Mesothelial cell of epicardium (in vitro differentiated cells): ENCODE measurements around the gene LRP5. TPM values are rescaled to one million over a fixed set of nuclear protein-coding genes. Genes with fewer than 3 reads are reported as not detected.

Source experiments
- DNase-seq, 2 experiments: peaks; one replicate each; pipeline ENCODE4 v3.0.0; 2021; ENCODE audit warnings: low spot score in 2 of 2; ENCODE audit not compliant: unreplicated experiment in 2 of 2
- H3K27ac Mint-ChIP-seq: 2 replicates; pipeline ENCODE4 v1.8.0; 2021; ENCODE audit warnings: mixed read lengths
- H3K27me3 Mint-ChIP-seq: 2 replicates; pipeline ENCODE4 v1.8.0; 2021; ENCODE audit warnings: low read depth, mixed read lengths
- H3K36me3 Mint-ChIP-seq: 2 replicates; pipeline ENCODE4 v1.8.0; 2021; ENCODE audit warnings: mixed read lengths
- H3K4me1 Mint-ChIP-seq: 2 replicates; pipeline ENCODE4 v1.8.0; 2021; ENCODE audit warnings: mixed read lengths
- H3K4me3 Mint-ChIP-seq: 2 replicates; pipeline ENCODE4 v1.8.0; 2021; ENCODE audit warnings: mild to moderate bottlenecking, moderate library complexity, mixed read lengths
- H3K9me3 Mint-ChIP-seq: 2 replicates; pipeline ENCODE4 v1.8.0; 2021; ENCODE audit warnings: mixed read lengths
- total RNA-seq: library from RNA; stranded (reverse); gene quantifications from 3 replicates; pipeline ENCODE4 v1.2.1, GENCODE V29; 2021
- TF ChIP-seq, protein P1 (sequence below): fragments of 200-600 bp; sonication (generic); IDR thresholded peaks from one replicate; pipeline ENCODE4 v1.5.0; 2021; ENCODE audit warnings: antibody characterized with exemption; ENCODE audit not compliant: unreplicated experiment

LRP5 gene
- total RNA-seq, 1 donor from 2014 or later, result 72.5 TPM

DNA sequence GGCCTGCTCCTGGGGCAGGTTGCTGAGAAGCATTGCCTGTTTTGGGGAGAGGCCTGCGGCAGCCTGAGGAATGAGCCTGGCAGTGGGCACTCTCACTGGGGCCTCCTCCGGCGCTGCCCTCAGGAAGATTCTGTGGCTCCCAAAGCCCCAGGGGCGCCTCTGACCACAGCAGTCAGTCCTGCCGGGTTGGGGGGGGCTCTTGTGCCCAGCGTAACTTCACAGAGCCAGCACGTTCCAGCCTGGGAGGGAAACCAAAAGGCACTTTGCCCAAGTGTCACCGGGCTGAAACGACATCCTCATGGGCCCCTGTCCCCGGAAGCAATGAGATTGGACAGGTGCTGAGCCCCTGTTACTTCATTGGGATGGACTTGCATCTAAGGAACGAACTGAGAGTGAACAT, 4.3 kb upstream of the LRP5 start:
- H3K27me3 Mint-ChIP-seq, result no peaks in the 10 kb centered on the region
- H3K36me3 Mint-ChIP-seq, result no peaks in the 10 kb centered on the region
- TF ChIP-seq, protein P1, sequence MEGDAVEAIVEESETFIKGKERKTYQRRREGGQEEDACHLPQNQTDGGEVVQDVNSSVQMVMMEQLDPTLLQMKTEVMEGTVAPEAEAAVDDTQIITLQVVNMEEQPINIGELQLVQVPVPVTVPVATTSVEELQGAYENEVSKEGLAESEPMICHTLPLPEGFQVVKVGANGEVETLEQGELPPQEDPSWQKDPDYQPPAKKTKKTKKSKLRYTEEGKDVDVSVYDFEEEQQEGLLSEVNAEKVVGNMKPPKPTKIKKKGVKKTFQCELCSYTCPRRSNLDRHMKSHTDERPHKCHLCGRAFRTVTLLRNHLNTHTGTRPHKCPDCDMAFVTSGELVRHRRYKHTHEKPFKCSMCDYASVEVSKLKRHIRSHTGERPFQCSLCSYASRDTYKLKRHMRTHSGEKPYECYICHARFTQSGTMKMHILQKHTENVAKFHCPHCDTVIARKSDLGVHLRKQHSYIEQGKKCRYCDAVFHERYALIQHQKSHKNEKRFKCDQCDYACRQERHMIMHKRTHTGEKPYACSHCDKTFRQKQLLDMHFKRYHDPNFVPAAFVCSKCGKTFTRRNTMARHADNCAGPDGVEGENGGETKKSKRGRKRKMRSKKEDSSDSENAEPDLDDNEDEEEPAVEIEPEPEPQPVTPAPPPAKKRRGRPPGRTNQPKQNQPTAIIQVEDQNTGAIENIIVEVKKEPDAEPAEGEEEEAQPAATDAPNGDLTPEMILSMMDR, result no peak
- H3K27ac Mint-ChIP-seq, result no peak overlapping the region
- H3K4me3 Mint-ChIP-seq, result no peak overlapping the region
- DNase-seq, result no peak
- no peaks in the 10 kb centered on the region for H3K4me1 Mint-ChIP-seq
- H3K9me3 Mint-ChIP-seq, result peaks cover 8% of the 10 kb centered on the region

DNA sequence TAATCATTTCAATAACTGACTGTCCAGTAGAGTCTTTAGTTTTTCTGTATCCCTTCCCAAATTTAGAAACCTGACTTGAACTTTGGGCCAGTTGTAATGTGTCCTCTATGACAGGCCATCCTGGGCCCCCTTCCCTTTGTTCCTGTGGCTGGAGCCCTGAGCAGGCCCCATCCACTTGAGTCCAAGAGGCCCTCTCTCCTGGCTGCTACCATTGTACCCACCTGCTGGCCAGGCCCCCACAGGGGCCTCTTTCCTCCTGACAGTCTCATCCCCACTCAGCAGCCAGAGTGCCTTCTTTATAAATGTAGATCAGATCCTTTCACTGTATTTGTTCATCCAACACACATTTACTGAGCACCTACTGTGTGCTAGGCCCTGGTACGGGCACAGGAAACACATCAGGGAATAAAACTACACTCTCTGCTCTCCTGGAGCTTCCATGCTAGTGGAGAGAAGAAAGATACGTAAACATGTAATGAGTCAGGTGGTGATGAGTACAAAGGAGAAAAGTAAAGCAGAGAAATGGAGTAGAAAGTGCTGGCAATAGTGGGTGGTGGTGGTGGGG, 2.7 kb upstream of the LRP5 start:
- H3K9me3 Mint-ChIP-seq, result peaks cover 2% of the 10 kb centered on the region
- no peaks in the 10 kb centered on the region for H3K27me3 Mint-ChIP-seq
- H3K4me3 Mint-ChIP-seq, result no peak overlapping the region
- TF ChIP-seq, protein P1, result no peak
- no peak for DNase-seq
- no peaks in the 10 kb centered on the region for H3K36me3 Mint-ChIP-seq
- H3K27ac Mint-ChIP-seq, result no peak overlapping the region
- peaks cover 15% of the 10 kb centered on the region for H3K4me1 Mint-ChIP-seq

GRCh38 chr11:68311160-68312116, 953 bp upstream of the LRP5 start:
- Mint-ChIP-seq H3K27me3 (no peaks in the 10 kb centered on the region), H3K36me3 (no peaks in the 10 kb centered on the region), H3K27ac (peak overlapping the region; percentile 70), H3K4me1 (peaks cover 27% of the 10 kb centered on the region), H3K9me3 (no peaks in the 10 kb centered on the region), H3K4me3 (peak overlapping the region; percentile 69)
- TF ChIP-seq, protein P1, result no peak
- DNase-seq, result no peak

DNA sequence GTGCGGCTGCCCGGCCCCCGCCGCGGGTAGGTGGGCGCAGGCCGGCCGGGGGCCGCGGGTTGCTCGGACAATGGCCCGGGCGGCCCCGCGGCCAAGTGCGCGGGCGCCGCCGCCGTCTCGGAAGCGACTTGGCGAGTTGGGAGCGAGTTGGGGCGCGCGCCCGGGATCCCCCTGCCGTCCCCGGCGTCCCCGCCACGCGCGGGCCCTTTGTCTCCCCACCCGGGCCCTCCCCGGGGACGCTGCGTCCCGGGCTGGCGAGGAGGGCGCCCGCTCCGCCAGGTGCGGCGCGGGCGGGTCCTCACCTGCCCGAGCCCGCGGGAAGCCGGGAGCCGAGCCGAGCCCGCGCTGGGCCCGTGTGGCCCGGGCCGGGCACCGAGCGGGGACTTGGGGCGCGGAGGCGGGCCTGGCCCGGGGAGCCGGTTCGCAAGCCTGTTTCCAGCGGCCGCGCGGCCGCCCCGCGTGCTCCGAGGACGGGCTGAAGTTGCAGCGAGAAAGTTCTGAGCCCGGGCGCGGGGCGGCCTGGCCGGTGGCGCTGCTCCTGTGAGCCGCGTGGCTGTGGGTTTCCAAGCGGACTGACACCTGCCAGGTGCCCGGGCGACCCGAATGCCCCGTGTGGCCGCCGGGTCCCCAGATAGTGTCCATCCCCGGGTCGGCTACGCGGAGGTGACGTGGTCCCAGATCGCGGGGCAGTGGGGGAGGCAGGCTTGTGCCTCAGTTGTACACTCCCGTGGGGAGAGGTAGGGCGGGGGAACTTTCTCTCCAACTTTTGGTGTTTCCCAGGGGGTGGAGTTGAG, 586 bp downstream of the LRP5 start:
- Mint-ChIP-seq H3K9me3 (no peaks in the 10 kb centered on the region), H3K36me3 (no peaks in the 10 kb centered on the region), H3K4me1 (peaks cover 30% of the 10 kb centered on the region), H3K4me3 (peak overlapping the region; percentile 94), H3K27ac (peak overlapping the region; percentile 96), H3K27me3 (no peaks in the 10 kb centered on the region)
- DNase-seq, result peak in 1 of 2 experiments; percentile 48
- TF ChIP-seq, protein P1, result no peak

DNA sequence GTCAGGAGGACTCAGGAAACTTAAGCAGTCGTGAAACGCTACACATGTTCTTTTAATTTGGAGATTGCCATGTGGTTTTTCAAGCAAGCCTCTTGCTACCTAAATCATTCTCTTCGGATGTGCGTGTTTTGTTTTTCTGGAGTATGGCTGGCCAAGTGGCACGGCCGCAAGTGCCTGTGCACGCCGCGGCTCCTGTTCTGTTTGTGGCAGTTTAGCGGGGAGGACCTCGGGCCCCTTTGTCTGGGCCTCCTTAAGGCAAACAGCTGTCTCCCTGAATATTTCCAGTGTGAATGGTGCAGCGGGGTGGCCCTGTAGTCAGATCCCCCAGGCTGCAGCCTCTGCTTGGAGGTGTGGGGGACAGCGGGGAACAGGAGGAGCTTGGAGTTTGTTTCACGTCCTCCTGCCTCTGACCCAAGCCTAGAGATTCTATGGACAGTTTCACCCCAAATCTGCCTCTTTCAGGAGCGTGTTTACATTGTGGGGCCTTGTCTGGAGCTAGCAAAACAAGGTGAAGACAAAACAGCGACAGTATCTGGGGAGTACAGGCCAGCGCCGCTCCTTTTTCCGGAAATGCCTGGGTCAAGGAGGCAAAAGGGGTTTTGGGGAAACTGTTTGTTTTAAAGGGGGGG, 1.3 kb downstream of the LRP5 start:
- Mint-ChIP-seq H3K4me1 (peaks cover 30% of the 10 kb centered on the region), H3K9me3 (no peaks in the 10 kb centered on the region), H3K27ac (peak overlapping the region; percentile 96), H3K4me3 (peak overlapping the region; percentile 94), H3K27me3 (no peaks in the 10 kb centered on the region), H3K36me3 (no peaks in the 10 kb centered on the region)
- TF ChIP-seq, protein P1, result no peak
- DNase-seq, result peak in 1 of 2 experiments; percentile 52
